Stimulated activated CD4-positive, alpha-beta T cell treated with anti-CD3 and anti-CD28 coated beads, Interleukin-12 subunit alpha, Interleukin-12 subunit beta, amount 100 ng/mL, for 4 hours (primary cell): ENCODE data around the gene ATAD3A.
"Not testable (repeated sequence)": the region's sequence is repeated elsewhere in the genome, so short reads cannot be mapped to it uniquely, and the experiment has no call there.

ENCODE experiments used
- DNase-seq: peaks from one replicate; pipeline ENCODE4 v3.0.0-alpha.2; 2020

ATAD3A gene

DNA sequence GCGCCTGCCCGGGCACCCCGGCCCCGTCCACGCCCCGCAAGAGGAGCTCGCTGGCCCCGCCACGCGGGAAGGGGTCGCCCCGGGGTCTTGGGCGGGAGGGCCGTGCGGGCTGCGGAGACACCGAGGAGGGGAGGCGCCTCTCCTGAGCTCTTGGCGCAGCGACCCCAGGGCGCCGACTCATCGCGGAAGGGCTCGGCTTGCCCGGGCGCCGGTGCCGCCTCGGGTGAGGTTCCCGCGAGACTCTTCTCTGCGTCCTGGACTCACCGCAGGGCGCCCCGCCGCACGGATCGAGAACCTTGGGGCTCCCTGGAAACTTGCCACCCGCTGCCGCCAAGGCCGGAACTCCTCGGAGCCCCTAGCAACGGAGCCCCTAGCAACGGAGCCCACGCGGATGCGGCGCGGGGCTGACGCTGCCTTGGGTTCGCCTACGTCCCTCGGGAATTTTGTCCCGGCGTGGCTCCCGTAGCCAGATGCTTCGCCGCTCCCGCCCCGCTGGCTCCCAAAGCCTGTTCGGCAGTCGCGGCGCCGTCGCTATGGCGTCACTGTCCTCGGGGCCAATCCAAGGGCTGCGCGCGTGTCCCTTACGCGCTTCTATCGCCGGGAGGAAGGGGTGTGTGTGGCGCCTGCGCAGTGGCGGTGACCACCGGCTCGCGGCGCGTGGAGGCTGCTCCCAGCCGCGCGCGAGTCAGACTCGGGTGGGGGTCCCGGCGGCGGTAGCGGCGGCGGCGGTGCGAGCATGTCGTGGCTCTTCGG lies at the start of gene ATAD3A:
Gene ATAD3A (plus strand): TSS at position 630 of the 753 bp plus-strand sequence. CDS start 107 bp downstream, at position 737.
- peak; percentile 96 for DNase-seq

DNA sequence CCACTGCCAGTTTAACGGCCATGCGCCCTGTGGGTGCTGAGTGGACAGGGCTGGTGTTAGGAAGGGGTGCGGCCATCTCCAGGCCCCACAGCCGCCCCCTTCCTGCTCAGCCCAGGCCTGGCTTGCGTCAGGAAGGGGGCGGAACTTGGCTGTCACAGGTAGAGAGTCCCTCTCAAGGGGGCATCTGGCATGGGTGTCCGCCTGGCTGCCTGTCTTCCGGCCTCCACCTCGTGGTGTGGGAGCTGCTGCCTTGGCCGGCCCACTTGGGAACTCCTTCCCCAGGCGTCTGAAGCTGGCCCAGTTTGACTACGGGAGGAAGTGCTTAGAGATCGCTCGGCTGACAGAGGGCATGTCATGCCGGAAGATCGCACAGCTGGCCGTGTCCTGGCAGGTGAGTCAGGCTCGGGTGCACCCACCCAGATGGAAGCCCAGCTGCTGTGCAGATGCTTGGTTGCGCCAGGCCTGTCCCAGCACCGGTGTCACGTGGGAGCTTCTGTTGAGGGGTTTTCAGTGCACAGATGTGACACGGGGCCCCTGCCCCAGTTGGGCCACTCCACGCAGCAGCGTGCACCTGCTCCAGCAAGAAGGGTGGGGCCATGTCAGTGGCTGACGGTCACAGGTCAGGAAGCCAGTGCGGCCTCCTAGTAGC lies 49.5 kb upstream of the ATAD3A start:
- no peak for DNase-seq

DNA sequence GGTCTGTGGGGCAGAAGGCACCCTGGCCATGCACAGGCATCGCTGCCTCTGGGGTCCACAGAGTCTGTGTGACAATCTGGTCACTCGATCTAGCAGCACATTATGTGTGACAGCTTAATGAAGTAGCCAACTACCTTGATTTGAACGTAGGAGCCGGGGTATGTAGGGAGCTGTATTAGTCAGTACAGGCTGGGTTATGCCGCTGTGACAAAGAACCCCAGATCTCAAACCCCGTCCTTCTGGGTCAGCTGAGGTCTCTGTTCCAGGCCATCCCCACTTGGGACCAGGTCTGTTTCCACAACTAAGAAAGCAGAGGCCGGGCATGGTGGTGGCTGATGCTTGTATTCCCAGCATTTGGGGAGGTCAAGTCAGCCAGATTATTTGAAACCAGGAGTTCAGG lies 48.6 kb upstream of the ATAD3A start:
- DNase-seq = no peak

DNA sequence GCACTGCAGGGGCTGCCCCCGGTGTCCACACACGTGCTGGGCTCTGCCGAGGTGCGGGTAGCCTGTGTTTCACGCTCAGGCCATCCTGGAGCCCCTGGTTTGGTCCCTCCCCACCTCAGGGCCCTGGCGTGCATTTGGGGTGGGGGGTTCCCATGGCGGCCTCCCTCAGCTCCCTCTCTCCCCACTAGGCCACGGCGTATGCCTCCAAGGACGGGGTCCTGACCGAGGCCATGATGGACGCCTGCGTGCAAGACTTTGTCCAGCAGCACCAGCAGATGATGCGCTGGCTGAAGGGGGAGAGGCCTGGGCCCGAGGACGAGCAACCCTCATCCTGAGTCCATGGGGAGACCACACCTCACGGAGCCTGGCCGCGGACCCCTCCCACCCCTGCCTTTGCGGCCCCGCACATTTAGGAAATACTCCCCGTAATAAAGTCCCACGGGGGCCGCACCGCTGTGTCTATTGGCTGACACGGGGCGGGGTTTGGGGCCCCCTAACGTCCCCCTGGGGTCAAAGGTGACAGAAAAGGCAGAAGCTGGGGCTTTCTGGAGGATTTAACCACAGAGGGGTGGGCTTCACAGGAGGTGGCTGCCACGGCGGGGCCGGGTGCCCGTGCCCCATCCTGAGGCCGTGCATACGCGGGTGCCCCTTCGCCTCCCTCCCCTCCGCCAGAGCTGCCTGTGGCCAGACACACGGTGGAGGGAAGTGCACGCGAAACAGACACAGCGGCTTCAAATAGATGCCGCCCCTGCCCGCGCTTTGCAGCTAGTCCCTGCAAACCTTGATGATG lies 43.6 kb upstream of the ATAD3A start:
- DNase-seq = not testable (repeated sequence)

DNA sequence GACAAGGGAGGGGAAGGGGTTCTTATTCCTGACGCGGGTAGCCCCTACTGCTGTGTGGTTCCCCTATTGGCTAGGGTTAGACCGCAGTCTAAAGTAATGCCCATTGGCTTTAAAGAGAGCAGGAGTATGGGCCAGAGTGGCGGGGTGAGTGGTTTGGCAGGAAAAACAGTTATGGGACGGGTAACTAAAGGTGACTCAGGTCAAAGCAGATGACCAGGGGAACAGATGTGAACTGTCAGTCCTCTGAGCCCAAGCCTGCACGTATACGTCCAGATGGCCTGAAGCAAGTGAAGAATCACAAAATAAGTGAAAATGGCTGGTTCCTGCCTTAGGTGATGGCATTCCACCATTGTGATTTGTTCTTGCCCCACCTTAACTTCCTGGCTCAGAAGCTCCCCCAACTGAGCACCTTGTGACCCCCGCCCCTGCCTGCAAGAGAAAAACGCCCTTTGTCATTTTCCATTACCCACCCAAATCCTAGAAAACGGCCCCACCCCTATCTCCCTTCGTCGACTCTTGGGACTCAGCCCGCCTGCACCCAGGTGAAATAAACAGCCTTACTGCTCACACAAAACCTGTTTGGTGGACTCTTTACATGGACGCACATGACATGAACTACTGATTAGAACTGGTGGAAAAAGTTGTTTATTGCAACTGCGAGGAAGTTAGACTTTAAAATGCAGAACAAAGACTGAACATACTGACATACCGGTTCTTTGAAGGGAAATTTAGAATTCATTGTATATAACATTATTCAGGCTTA lies 41.2 kb upstream of the ATAD3A start:
- DNase-seq = no peak

DNA sequence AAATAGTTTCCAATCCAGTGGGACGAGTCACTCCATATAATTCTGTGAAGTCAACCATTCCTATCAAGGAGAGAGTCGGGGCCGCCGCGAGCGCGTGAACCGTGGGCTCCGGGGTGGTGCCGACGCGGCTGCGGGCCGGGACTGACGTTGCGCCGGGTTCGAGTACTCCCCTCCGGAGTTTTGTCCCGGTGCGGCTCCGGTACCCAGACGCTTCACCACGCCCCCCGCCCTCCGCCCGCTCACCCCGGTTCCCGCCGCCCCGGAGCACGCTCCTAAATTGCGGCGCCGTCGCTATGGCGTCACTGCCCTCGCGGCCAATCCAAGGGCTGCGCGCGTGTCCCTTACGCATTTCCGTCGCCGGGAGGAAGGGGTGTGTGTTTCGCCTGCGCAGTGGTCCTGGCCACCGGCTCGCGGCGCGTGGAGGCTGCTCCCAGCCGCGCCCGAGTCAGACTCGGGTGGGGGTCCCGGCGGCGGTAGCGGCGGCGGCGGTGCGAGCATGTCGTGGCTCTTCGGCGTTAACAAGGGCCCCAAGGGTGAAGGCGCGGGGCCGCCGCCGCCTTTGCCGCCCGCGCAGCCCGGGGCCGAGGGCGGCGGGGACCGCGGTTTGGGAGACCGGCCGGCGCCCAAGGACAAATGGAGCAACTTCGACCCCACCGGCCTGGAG lies 40.4 kb upstream of the ATAD3A start, which contains the start of gene ATAD3B:
Gene ATAD3B (plus strand): TSS at position 377 of the 664 bp plus-strand sequence. CDS start 120 bp downstream, at position 497.
- peak; percentile 95 for DNase-seq

DNA sequence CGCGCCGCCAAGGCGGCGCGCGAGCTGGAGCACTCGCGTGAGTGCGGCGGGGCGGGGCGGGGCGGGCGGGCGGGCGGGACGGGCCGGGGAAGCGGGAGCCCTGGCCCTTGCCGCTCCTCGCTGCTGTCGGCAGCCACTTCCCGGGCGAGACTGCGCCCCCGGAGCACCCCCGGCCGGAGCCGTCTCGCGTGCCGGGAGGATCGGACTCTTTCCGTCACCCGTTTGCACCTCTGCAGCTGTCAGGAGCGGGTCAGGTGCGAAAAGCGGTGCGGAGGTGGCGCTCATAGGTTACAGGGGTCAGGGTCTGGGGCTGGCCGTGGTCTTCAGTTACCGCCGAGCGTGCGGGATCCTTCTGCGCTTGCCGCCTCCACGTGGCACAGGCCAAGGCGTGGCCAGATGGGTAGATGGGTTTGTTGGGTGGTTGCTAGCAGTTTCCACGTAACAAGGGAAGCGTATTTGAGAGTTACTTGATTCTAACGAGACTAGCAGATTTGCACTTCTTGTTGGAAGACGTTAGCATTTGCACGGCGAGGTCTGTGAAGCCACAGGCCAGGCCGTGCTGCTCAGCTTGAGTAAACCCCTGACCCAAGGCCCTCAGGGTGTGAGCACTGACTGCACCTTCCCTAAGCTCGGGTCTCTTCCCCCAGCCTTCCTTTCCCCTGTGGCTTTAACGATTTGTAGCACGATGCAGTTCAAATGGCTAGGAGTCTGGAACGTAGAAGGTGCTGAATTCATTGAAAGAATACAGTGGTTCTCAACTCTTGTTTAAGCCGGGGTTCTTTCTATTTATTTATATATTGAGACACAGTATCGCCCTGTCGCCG lies 39.7 kb upstream of the ATAD3A start:
- peak; percentile 16 for DNase-seq

DNA sequence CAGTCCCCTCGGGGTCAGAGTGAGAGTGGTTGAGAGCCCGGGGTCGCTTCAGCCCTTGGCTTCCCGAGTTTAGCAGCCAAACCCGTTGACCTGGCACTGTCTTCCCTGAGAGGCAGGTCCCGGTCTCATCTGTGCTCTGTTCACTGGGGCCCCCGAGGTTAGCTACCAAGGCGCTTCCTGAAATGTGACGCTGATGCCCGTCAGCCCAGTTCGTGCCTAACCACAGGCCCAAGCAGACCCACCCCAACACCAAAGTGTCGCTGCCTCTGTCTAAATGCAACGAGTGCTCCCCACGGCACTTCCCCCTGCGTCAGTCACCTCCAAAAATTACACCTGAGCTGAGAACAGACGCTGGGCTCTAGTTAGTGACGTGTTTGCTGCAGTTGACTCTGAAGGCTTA lies 36.0 kb upstream of the ATAD3A start:
- not testable (repeated sequence) for DNase-seq

DNA sequence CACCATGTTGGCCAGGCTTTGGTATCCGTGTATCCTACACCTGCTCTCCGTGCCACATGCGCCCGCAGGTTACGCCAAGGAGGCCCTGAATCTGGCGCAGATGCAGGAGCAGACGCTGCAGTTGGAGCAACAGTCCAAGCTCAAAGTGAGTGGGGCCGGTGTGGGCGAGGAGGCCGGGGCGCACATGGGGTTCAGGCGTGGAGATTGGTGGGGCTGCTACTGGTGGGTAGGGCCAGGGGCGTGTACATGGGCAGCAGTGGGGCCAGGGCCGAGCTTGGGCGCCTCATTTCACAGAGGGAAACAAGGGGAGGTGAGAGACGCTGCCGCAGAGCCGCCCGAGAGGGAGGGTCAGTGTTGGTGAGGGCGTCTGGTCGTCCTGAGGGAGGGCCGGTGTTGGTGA lies 34.8 kb upstream of the ATAD3A start:
- no peak for DNase-seq

DNA sequence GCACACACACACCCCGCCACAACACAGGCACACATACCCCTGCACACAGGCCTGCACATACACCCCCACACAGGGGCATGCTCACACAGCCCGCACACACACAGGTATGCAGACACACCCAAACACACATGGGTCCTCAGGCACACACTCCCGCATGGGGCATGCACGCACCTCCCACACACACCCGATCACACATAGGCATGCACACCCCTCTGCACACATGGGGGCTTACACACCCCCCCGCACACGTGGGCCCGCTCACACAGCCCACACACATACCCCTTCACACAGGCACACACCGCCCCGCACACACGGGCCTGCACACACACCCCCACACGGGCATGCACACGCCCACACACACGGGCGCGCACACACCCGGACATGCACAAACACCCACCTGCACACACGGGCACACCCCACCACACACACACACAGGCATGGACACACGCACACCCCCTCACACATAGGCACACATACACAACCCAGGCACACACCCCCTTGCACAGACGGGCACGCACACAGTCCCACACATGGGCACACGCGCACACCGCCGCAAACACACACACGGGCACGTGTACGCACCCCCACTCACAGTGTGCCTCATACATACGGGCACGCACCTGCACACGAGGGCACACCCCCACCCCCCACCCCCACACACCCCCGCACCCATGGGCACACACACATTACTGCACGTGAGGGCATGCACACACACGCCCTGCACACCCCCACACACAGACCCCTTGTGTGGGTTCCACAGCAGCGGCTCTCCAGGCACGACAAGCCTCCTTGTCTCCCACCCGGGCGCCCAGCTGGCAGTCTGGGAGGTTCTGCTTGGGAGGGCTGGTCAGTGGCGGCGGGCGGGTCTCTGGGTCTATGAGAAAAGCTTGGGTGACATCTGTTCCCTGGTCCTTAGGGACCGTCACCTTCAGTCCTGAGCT lies 32.1 kb upstream of the ATAD3A start:
- no peak for DNase-seq

DNA sequence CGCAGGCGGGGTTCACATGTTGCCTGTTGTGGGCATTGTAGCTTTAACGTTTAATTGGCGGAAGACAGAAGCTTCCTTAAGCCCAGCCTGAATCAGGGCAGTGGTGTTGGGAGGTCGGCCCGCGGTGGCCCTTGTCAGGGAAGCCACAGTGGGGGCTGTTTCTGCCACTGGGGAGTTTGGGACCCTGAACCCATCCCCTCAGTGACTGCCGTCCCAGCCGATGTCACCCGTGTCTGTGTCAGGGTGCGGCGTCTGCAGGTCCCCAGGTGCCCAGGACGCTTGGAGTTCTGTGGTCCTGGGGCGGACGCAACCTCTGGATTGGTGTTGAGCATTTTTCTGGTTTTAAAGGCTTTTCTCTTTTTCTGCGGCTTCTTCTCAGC lies 31.5 kb upstream of the ATAD3A start:
- DNase-seq = not testable (repeated sequence)

DNA sequence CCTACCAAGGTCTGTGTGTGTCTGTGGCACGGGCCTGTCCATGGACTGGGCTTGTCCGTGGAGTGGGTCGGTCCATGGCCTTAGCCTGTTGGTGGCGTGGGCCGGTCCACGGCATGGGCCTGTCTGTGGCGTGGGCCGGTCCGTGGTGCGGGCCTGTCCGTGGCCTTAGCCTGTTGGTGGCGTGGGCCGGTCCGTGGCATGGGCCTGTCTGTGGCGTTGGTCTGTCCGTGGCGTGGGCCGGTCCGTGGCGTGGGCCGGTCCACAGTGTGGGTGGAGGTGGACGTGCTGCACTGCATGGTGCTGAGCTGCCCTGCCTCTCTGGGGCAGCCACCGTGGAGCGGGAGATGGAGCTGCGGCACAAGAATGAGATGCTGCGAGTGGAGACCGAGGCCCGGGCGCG lies 30.2 kb upstream of the ATAD3A start:
- DNase-seq = not testable (repeated sequence)

DNA sequence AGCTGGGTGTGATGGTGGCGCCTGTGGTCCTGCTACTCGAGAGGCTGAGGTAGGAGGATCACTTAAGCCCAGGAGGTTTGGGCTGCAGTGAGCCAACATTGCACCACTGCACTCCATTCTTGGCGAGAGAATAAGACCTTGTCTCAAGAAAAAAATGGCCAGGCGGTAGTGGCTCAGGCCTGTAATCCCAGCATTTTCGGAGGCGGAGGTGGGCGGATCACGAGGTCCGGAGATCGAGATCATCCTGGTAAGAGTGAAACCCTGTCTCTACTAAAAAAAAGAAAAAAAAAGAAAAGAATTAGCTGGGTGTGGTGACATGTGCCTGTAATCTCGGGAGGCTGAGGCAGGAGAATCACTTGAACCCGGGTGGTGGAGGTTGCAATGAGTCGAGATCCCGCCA lies 29.1 kb upstream of the ATAD3A start:
- DNase-seq = no peak

DNA sequence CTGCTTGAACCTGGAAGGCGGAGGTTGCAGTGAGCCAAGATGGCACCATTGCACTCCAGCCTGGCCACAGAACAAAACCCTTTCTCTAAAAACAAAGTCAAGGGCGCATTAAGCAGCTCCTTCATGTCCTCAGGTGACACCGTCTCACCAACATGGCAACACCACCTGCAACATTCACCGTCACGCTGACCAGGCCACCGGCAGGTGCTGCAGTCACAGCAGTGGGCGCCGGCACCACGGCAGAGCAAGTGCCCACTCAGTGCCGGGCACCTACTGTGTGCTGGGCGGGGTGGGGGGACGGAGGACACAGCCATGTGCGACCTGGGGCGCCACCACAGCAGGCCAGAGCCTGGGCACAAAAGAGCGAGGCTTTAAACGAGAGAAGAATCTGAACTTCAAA lies 28.2 kb upstream of the ATAD3A start:
- DNase-seq = no peak

DNA sequence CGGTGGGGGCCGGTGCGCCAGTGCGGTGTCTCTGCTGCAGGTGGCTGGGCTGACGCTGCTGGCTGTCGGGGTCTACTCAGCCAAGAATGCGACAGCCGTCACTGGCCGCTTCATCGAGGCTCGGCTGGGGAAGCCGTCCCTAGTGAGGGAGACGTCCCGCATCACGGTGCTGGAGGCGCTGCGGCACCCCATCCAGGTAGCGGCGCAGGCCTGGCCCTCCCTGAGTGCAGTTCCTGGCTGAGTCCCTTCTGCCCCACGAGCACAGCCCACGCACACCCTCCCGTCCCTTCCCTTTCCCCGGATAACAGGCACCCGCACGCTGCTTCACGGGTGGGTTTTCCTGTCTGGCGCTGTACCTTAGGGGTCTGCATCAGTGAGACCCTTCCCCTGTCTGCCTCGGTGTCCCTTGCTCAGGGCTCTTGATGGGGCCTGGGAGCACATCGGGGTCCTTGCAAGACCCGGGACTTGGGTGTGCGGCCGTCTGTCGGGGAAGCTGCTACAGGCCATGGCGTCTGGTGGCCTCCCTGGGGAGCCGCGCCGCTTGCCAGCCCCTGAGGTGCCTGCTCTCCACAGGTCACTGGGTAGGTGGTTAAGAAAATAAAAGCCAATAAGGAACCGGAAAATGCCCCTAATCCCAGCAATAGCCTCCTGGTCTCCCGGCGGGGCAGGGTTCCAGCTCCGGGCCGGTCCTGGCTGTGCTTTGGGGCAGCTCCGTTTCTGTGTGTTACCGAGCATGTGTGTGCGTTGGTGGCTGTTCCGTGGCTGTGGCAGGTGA lies 26.8 kb upstream of the ATAD3A start:
- DNase-seq = not testable (repeated sequence)

DNA sequence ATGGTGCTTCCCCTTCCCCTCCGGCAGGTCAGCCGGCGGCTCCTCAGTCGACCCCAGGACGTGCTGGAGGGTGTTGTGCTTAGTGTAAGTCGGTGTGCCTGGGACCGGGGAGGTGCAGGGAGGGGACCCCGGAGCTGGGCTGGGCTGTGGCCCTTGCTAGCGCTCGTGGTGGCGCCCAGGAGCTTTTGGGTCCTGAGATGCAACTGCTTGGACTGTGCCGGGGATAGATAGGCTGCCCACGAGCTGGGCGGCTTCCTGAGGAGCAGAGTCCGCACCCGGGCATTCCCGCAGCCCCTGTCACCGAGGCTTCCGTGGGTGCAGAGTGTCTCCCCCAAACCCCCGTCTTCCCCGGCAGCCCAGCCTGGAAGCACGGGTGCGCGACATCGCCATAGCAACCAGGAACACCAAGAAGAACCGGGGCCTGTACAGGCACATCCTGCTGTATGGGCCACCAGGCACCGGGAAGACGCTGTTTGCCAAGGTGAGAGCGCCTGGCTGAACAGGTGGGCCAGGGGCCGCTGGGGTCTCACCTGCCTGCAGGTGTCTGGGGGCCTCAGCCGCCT lies 26.1 kb upstream of the ATAD3A start:
- DNase-seq = not testable (repeated sequence)

DNA sequence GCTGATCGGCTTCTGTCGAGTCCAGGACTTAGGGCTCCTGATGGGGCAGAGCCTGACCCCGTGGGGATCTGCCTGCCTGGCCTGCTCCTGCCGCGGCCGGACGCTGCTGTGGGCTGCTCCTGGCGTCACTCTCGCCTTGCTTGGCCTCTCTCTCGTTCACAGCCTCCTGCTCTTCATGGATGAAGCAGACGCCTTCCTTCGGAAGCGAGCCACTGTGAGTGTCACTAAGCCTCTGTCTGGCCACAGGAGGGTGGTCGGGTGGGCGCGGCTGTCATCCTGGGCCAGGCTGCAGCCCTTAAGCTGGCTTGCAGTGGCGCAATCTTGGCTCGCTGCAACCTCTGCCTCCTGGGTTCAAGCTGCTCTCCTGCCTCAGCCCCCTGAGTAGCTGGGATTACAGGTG lies 24.3 kb upstream of the ATAD3A start:
- DNase-seq = no peak

DNA sequence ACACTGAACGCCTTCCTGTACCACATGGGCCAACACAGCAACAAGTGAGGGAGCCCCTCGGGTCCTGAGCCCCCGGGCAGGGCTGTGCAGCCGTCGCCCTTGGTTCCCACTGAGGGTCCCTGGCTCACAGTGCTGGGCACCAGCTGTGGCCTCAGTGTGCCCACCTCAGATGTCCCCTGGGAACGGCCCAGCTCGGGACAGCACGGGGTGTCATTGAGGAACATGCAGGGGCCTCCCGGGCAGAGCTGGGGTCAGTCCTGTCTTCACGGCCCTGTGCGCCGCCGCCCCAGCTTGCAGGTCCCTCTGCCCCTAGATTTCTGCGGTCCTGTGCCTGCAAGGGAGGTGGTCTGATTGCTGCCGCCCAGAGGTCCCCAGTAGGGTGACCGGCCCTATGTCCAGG lies 22.7 kb upstream of the ATAD3A start:
- no peak for DNase-seq

DNA sequence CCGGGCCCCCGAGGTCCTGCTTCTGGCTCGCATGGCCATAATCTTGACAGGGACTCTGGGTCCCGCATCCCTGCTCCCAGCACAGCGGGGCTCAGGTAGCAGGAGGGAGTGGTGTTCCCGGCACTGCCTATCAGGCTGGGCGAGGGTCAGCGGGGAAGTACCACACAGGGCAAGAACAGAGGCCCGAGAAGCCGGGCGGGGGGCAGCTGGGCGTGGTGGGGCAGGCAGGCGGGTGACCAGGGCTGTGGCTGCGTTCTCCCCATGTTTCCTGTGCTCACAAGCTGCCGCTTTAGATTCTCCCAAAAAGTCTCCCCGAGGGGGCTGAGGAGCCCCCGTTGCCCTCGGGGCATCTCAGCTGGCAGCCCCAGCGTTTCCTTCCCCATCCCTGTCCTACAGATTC lies 22.1 kb upstream of the ATAD3A start:
- no peak for DNase-seq
